Epithelial cell of proximal tubule (primary cell): ENCODE measurements around the gene ARV1. TPM values are rescaled to one million over a fixed set of nuclear protein-coding genes. Genes with fewer than 3 reads are reported as not detected.

Experiments used
- DNase-seq: peaks from one replicate; pipeline ENCODE4 v3.0.0-alpha.2; 2011; ENCODE audit warnings: low read depth
- H3K4me3 ChIP-seq: 2 replicates; pipeline ENCODE4 v1.5.1; 2011; ENCODE audit warnings: low read depth, mild to moderate bottlenecking, low read length
- CTCF ChIP-seq: conservative IDR thresholded peaks from 2 replicates; pipeline ENCODE4 v1.5.1; 2012; ENCODE audit warnings: low read depth, mild to moderate bottlenecking, low read length
- total RNA-seq: library from RNA; depleted of rRNA; stranded (reverse); fragments of >200 nt; gene quantifications from 2 replicates; pipeline ENCODE4 v1.2.3, GENCODE V29; 2015

Gene ARV1
- total RNA-seq, 1 donor from 2014 or later = 6.7 TPM

- TF ChIP-seq CTCF = no peak
- H3K4me3 ChIP-seq = no peak overlapping the region
- DNase-seq = no peak
Measured at GRCh38 chr1:230958370-230958769, 20.5 kb upstream of the ARV1 start.

- no peak for DNase-seq
- no peak overlapping the region for H3K4me3 ChIP-seq
- TF ChIP-seq CTCF = no peak
Measured at GRCh38 chr1:230964896-230965295, 14.0 kb upstream of the ARV1 start.

- DNase-seq = no peak
- TF ChIP-seq CTCF = no peak
- no peak overlapping the region for H3K4me3 ChIP-seq
Measured at GRCh38 chr1:230965535-230965934, 13.4 kb upstream of the ARV1 start.

GRCh38 chr1:230966358-230966873, 12.5 kb upstream of the ARV1 start:
- H3K4me3 ChIP-seq = no peak overlapping the region
- DNase-seq = no peak
- TF ChIP-seq CTCF = no peak

GRCh38 chr1:230970432-230970831, 8.5 kb upstream of the ARV1 start:
- no peak overlapping the region for H3K4me3 ChIP-seq
- no peak for TF ChIP-seq CTCF
- no peak for DNase-seq

GRCh38 chr1:230971771-230972170, 7.1 kb upstream of the ARV1 start:
- DNase-seq = no peak
- no peak overlapping the region for H3K4me3 ChIP-seq
- TF ChIP-seq CTCF = no peak

- no peak overlapping the region for H3K4me3 ChIP-seq
- no peak for DNase-seq
- no peak for TF ChIP-seq CTCF
Measured at GRCh38 chr1:230972855-230973271, 6.0 kb upstream of the ARV1 start.
